Peyer's patch (tissue), 4 donors: ENCODE data around the gene STRC.
"Not testable (repeated sequence)": the region's sequence is repeated elsewhere in the genome, so short reads cannot be mapped to it uniquely, and the experiment has no call there.

Experiments
- POLR2A ChIP-seq, 2 donors: fragments of 450-650 bp; IDR thresholded peaks; one replicate each; pipeline ENCODE4 v1.5.1; 2017; ENCODE audit warnings: antibody characterized with exemption in 2 of 2, mild to moderate bottlenecking in 2 of 2, moderate library complexity in 2 of 2
- TF ChIP-seq, protein P1 (sequence below), 6 experiments: fragments of 450-650 bp in 4 of 6; fragments of 200-600 bp in 2 of 6; sonication (generic) in 1 of 6; IDR thresholded peaks; one replicate each; pipeline ENCODE4 v1.5.1; 2017 to 2019; ENCODE audit warnings: antibody characterized with exemption in 6 of 6, mild to moderate bottlenecking in 3 of 6, moderate library complexity in 1 of 6

- TF ChIP-seq, protein P1, sequence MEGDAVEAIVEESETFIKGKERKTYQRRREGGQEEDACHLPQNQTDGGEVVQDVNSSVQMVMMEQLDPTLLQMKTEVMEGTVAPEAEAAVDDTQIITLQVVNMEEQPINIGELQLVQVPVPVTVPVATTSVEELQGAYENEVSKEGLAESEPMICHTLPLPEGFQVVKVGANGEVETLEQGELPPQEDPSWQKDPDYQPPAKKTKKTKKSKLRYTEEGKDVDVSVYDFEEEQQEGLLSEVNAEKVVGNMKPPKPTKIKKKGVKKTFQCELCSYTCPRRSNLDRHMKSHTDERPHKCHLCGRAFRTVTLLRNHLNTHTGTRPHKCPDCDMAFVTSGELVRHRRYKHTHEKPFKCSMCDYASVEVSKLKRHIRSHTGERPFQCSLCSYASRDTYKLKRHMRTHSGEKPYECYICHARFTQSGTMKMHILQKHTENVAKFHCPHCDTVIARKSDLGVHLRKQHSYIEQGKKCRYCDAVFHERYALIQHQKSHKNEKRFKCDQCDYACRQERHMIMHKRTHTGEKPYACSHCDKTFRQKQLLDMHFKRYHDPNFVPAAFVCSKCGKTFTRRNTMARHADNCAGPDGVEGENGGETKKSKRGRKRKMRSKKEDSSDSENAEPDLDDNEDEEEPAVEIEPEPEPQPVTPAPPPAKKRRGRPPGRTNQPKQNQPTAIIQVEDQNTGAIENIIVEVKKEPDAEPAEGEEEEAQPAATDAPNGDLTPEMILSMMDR (IDR thresholded peaks at IDR 0.05) = not testable (repeated sequence)
- TF ChIP-seq POLR2A (IDR thresholded peaks at IDR 0.05) = not testable (repeated sequence)
Observed at GRCh38 chr15:43592841-43593240, 25.8 kb downstream of the STRC start.
